ENCODE data around the gene CCDC112.

Gene CCDC112

GRCh38 chr5:115313632-115314031 lies 17.2 kb upstream of the CCDC112 start:
- no peak for DNase-seq

GRCh38 chr5:115313052-115313451 lies 16.6 kb upstream of the CCDC112 start:
- no peak for DNase-seq

- DNase-seq = peak; percentile 5 to 49
Observed at GRCh38 chr5:115309751-115310370, 13.4 kb upstream of the CCDC112 start.

- no peak for DNase-seq
Observed at GRCh38 chr5:115308815-115309214, 12.4 kb upstream of the CCDC112 start.

- no peak for DNase-seq
Observed at GRCh38 chr5:115306011-115306536, 9.6 kb upstream of the CCDC112 start.

- no peak for DNase-seq
Observed at GRCh38 chr5:115304496-115304895, 8.0 kb upstream of the CCDC112 start.

GRCh38 chr5:115298811-115299210 lies 2.4 kb upstream of the CCDC112 start:
- no peak for DNase-seq

- DNase-seq = peak in 1 of 2 experiments; percentile 4
Observed at GRCh38 chr5:115297031-115297430, 577 bp upstream of the CCDC112 start.

- no peak for DNase-seq
Observed at GRCh38 chr5:115295777-115296123, 704 bp downstream of the CCDC112 start.

- no peak for DNase-seq
Observed at GRCh38 chr5:115291397-115291796, 5.1 kb downstream of the CCDC112 start.

- DNase-seq = no peak
Observed at GRCh38 chr5:115289104-115289503, 7.3 kb downstream of the CCDC112 start.

GRCh38 chr5:115284021-115284420 lies 12.4 kb downstream of the CCDC112 start:
- DNase-seq = no peak

- DNase-seq = no peak
Observed at GRCh38 chr5:115282131-115282530, 14.3 kb downstream of the CCDC112 start.

GRCh38 chr5:115274584-115274983 lies 21.9 kb downstream of the CCDC112 start:
- DNase-seq = no peak

- DNase-seq = no peak
Observed at GRCh38 chr5:115272297-115272958, 24.0 kb downstream of the CCDC112 start.

GRCh38 chr5:115271295-115272050 lies 25.0 kb downstream of the CCDC112 start:
- DNase-seq = no peak

- DNase-seq = no peak
Observed at GRCh38 chr5:115267617-115268016, 28.8 kb downstream of the CCDC112 start.

GRCh38 chr5:115265220-115265619 lies 31.2 kb downstream of the CCDC112 start:
- DNase-seq = no peak

- no peak for DNase-seq
Observed at GRCh38 chr5:115264786-115265185, 31.7 kb downstream of the CCDC112 start.

GRCh38 chr5:115263078-115263380 lies 33.4 kb downstream of the CCDC112 start:
- no peak for DNase-seq

GRCh38 chr5:115262321-115263077 lies 34.0 kb downstream of the CCDC112 start, which contains the start of gene PGGT1B:
Gene PGGT1B (minus strand): TSS chr5:115262877. CDS start chr5:115262851, 26 bp downstream.
- DNase-seq = peak; percentile 46 to 70

GRCh38 chr5:115262011-115262320 lies 34.5 kb downstream of the CCDC112 start:
- DNase-seq = no peak

- DNase-seq = no peak
Observed at GRCh38 chr5:115260248-115260647, 36.2 kb downstream of the CCDC112 start.
